Measurements from ENCODE around the gene HDAC7. TPM values are rescaled to one million over a fixed set of nuclear protein-coding genes. Genes with fewer than 3 reads are reported as not detected.

HDAC7 gene
- total RNA-seq, 2 donors from 2014 or later, result 146 to 154 TPM

GRCh38 chr12:47805417-47805816 is 14.3 kb downstream of the HDAC7 start:
- Mint-ChIP-seq H3K9me3 (no peaks in the 10 kb centered on the region), H3K36me3 (ENCODE audit: low read depth) (peaks cover 32% of the 10 kb centered on the region), H3K4me1 (peaks cover 52% of the 10 kb centered on the region), H3K4me3 (no peak overlapping the region), H3K27ac (peak overlapping the region; percentile 39), H3K27me3 (ENCODE audit: insufficient read depth) (no peaks in the 10 kb centered on the region)
- Histone ChIP-seq H3K9me3 (ENCODE audit: control insufficient read depth, low read length) (no peaks in the 10 kb centered on the region), H3K36me3 (ENCODE audit: control insufficient read depth, insufficient read depth, low read length) (peaks cover 53% of the 10 kb centered on the region), H3K4me1 (ENCODE audit: control insufficient read depth, insufficient read depth, low read length) (peaks cover 16% of the 10 kb centered on the region), H3K4me3 (ENCODE audit: low read length) (no peak overlapping the region), H3K27me3 (ENCODE audit: control insufficient read depth, insufficient read depth, low read length, poor library complexity, severe bottlenecking) (no peaks in the 10 kb centered on the region), H3K9ac (ENCODE audit: extremely low read depth, low read length, poor library complexity, severe bottlenecking) (no peak overlapping the region), H3K27ac (ENCODE audit: low read depth, low read length) (no peak overlapping the region)
- TF ChIP-seq, protein P1, sequence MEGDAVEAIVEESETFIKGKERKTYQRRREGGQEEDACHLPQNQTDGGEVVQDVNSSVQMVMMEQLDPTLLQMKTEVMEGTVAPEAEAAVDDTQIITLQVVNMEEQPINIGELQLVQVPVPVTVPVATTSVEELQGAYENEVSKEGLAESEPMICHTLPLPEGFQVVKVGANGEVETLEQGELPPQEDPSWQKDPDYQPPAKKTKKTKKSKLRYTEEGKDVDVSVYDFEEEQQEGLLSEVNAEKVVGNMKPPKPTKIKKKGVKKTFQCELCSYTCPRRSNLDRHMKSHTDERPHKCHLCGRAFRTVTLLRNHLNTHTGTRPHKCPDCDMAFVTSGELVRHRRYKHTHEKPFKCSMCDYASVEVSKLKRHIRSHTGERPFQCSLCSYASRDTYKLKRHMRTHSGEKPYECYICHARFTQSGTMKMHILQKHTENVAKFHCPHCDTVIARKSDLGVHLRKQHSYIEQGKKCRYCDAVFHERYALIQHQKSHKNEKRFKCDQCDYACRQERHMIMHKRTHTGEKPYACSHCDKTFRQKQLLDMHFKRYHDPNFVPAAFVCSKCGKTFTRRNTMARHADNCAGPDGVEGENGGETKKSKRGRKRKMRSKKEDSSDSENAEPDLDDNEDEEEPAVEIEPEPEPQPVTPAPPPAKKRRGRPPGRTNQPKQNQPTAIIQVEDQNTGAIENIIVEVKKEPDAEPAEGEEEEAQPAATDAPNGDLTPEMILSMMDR (conservative IDR thresholded peaks at IDR 0.05), result no peak
- no peak for DNase-seq
- 63 to 89% methylated on average over 1 to 2 of the region's 2 CpGs for WGBS, 2 experiments (ENCODE audit: insufficient coverage in 1 of 2, insufficient read length in 1 of 2)

GRCh38 chr12:47804171-47804570 is 15.5 kb downstream of the HDAC7 start:
- H3K36me3 Mint-ChIP-seq (ENCODE audit: low read depth), result peaks cover 32% of the 10 kb centered on the region
- no peak overlapping the region for H3K27ac ChIP-seq (ENCODE audit: low read depth, low read length)
- H3K4me1 Mint-ChIP-seq, result peaks cover 51% of the 10 kb centered on the region
- H3K9me3 ChIP-seq (ENCODE audit: control insufficient read depth, low read length), result no peaks in the 10 kb centered on the region
- TF ChIP-seq, protein P1 (conservative IDR thresholded peaks at IDR 0.05), result no peak
- H3K27ac Mint-ChIP-seq, result peak overlapping the region; percentile 39
- no peak overlapping the region for H3K4me3 Mint-ChIP-seq
- no peak for DNase-seq
- no peaks in the 10 kb centered on the region for H3K27me3 ChIP-seq (ENCODE audit: control insufficient read depth, insufficient read depth, low read length, poor library complexity, severe bottlenecking)
- peaks cover 56% of the 10 kb centered on the region for H3K36me3 ChIP-seq (ENCODE audit: control insufficient read depth, insufficient read depth, low read length)
- H3K27me3 Mint-ChIP-seq (ENCODE audit: insufficient read depth), result no peaks in the 10 kb centered on the region
- H3K9me3 Mint-ChIP-seq, result no peaks in the 10 kb centered on the region
- H3K4me3 ChIP-seq (ENCODE audit: low read length), result no peak overlapping the region
- 96 to 100% methylated on average over 7 to 8 of the region's 8 CpGs for WGBS, 2 experiments (ENCODE audit: insufficient coverage in 1 of 2, insufficient read length in 1 of 2)
- H3K9ac ChIP-seq (ENCODE audit: extremely low read depth, low read length, poor library complexity, severe bottlenecking), result no peak overlapping the region
- H3K4me1 ChIP-seq (ENCODE audit: control insufficient read depth, insufficient read depth, low read length), result peaks cover 16% of the 10 kb centered on the region

DNA sequence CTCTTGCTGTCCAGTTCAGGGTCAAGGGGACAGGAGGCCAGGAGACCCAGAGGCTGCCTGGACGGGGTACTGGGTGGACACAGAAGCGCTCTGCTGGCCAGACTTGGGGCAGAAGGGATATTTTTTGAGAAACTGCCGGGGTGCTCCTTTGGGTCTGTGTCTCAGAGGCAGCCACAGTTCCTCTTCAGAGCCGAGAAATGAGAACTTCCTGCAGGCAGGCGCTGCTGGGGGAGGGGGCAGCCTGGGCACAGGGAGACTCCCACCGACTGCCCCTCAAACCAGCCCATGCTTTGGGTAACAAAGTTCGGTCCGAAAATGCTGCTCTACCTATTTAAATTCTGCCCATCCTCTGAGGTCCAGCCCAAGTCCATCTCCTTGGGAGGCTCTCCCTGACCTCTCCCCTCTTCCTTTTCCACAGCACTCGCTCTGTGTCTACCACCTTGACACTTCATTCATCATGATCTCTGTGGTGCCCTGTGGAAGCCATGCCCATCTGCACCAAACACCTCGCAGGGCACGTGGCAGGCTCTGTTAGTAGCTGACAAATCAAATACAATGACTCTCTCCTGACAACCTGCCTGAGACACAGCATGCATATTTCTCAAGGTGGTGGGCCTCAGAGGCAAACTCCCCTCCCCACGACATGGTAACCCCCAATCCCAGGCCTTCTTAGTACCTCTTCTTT is 16.4 kb downstream of the HDAC7 start:
- no peak overlapping the region for H3K27ac ChIP-seq (ENCODE audit: low read depth, low read length)

More for the DNA sequence above, 16.4 kb downstream of the HDAC7 start:
- H3K9me3 Mint-ChIP-seq, result no peaks in the 10 kb centered on the region
- Histone ChIP-seq H3K4me3 (ENCODE audit: low read length) (no peak overlapping the region), H3K9me3 (ENCODE audit: control insufficient read depth, low read length) (no peaks in the 10 kb centered on the region), H3K27me3 (ENCODE audit: control insufficient read depth, insufficient read depth, low read length, poor library complexity, severe bottlenecking) (no peaks in the 10 kb centered on the region), H3K4me1 (ENCODE audit: control insufficient read depth, insufficient read depth, low read length) (peaks cover 14% of the 10 kb centered on the region), H3K9ac (ENCODE audit: extremely low read depth, low read length, poor library complexity, severe bottlenecking) (no peak overlapping the region), H3K36me3 (ENCODE audit: control insufficient read depth, insufficient read depth, low read length) (peaks cover 64% of the 10 kb centered on the region)
- no peaks in the 10 kb centered on the region for H3K27me3 Mint-ChIP-seq (ENCODE audit: insufficient read depth)
- 91 to 97% methylated on average over 8 to 12 of the region's 12 CpGs for WGBS, 2 experiments (ENCODE audit: insufficient coverage in 1 of 2, insufficient read length in 1 of 2)
- H3K36me3 Mint-ChIP-seq (ENCODE audit: low read depth), result peaks cover 32% of the 10 kb centered on the region
- peak overlapping the region; percentile 54 for H3K27ac Mint-ChIP-seq
- TF ChIP-seq, protein P1 (conservative IDR thresholded peaks at IDR 0.05), result no peak
- no peak for DNase-seq
- H3K4me3 Mint-ChIP-seq, result no peak overlapping the region
- H3K4me1 Mint-ChIP-seq, result peaks cover 43% of the 10 kb centered on the region

Measured in endodermal cell (in vitro differentiated cells).